Stimulated activated CD4-positive, alpha-beta T cell treated with anti-CD3 and anti-CD28 coated beads, Interleukin-12 subunit alpha, Interleukin-12 subunit beta, amount 100 ng/mL, for 4 hours (primary cell): ENCODE results near the gene PRDM15.
"Not testable (repeated sequence)": the region's sequence is repeated elsewhere in the genome, so short reads cannot be mapped to it uniquely, and the experiment has no call there.

Source experiments
- DNase-seq: peaks from one replicate; pipeline ENCODE4 v3.0.0-alpha.2; 2020

PRDM15 gene

DNA sequence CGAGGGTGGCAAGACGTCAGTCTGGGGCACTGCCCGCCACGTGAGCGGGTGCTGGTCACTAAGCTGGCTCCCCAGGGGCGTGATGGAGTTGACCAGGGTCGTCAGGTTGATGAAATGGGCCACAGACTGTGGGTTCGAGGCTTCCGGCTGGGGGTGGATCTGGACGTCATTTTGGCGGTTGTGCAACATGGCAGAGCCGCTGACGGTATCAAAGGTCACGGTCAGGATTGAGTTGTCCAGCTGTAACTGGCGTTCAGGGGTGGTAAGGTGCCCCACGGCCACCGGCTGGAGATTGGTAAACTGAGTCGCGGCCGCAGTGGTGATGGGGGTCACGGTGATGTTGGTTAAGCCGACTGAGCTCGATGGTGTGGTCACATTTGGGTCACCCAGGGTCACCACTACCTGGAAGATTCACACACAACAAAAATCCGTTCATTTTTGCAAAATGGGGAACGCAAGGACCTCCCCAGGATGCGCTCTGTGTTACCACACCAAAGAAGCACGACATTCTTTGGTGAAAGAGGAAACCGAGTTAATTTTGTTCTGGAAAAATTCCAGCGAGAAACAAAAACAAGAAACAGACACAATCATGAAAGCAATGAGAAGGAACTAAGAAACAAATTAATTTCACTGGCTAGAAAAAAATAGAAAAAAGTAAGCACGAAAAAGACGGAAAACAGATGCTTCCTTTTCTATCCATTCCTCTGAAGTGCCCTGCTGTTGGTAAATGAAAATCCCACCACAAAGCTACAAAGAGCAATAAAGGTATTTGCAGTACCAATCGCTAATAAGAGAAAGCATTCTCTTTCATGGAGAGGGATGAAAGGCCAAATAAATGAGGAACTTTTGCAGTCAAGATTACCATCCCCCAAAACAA, 77.6 kb downstream of the PRDM15 start:
- no peak for DNase-seq

DNA sequence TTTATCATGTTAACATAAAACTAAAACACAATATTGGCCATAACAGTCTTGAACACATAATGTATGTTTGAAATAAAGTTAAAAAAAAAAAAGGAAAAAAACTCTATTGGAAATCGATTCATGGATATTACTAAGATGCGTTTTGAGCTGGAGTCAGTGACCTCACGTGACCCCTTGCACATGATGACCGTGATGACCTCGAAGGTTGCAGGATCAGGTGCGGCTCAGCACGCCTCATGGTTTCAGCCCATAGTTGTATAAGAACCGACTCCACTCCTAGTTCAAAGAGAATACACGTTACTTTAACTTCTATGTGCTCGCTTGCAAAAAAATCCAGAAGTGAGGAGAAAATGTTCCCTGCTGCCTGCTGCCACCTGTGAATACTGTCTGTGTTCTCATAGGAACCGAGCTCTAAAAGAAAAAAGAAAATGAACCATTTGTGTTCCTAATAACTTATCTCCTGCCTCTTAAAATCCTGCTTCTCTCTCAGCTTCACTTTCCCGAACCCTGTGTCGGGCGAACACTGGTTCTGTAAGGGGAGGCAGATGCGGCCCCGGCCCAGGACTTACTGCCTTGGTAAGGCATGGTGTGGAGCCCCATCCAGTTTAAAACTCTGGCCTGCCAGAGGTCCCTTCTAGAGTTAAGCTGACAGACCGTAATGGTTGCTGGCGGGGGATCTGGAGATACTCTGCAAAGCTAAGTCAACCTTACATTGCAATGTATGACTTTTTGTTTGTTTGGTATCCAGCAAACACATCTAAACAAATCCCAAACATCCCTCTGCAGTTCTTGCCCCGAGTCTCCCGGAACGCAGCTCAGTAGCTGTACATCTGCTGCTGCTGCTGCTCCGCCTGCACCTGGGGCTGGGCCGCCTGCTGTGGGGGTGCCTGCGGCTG, 78.5 kb downstream of the PRDM15 start:
- DNase-seq: no peak

DNA sequence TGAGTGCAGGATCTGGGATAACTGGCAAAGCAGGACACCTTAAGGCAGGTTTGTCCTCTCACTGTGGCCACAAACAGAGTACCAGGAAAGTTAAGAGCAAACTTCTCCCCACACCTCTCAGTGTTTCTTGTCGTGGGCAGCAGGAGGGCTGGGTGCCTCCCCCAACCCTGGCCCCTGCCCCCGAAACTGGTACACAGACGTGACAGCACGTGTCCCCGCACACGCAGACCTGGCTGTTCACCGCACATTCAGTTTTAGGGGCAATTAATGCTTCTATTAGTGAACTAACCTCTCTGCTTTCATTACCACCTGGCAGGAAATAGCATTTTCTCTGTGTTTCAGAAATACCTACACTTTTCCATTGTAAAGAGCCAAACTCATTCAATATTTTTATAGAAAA, 79.4 kb downstream of the PRDM15 start:
- DNase-seq: no peak

- no peak for DNase-seq
Measured at GRCh38 chr21:41798326-41798725, 80.8 kb downstream of the PRDM15 start.

DNA sequence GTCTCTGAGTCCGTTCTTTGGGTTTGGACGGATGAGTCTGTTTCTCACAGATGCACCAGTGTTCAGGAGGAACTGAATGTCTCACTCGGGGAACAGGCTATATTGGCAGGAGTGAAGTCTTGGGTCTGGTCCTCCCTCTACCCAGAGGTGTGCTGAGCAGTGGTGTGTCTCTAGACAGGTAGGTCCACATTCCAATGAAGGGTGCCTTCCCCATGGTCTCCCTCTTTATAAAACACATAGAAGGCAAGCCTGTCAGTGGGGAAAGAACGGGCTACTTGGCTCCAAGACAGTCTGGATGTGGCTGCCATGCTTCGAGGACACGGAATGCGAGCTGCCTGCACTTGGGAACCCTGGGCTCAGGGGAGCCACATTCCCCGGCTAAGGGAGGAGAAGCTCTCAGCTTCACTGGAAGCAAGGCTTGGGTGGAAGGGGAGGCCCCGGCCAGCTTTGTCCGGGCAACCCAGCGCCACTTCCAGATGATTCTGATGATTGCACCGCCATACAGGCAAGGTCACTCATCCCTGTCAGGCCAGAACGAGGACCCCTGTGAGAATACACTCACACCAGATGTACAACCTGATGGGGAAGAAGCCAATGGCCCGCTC, 82.6 kb downstream of the PRDM15 start:
- no peak for DNase-seq

DNA sequence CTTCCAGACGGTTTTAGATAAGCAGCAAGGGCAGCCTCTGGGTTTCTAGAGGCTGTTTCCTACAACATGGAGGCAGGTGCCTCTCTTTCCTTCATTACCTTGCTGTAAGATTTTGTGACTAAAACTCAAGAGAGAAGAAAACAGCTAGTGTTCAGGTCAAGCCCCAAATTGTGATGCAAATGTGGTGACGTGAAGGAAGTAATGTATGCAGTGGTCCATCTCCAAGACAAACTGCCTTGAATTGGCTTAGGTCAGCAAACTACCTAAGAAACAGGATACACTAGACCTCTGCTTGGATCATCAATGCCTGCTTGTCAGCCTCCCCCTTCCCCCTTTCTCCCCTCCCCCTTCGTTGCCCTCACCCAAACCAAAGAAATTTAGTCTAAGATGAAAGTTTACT, 83.4 kb downstream of the PRDM15 start:
- no peak for DNase-seq

DNA sequence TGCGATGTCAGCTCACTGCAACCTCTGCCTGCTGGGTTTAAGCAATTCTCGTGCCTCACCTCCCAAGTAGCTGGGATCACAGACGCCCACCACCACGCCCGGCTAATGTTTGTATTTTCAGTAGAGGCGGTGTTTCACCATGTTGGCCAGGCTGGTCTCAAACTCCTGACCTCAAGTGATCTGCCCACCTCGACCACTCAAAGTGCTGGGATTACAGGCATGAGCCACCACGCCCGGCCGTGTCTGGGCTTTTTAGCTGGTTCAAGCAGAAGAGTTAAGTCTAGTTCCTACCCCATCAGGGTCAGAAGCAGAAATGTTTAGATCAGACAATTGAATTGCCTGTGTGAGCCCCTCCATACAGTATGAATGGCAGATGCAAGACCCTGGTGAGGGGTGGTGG, 84.5 kb downstream of the PRDM15 start:
- DNase-seq: no peak

DNA sequence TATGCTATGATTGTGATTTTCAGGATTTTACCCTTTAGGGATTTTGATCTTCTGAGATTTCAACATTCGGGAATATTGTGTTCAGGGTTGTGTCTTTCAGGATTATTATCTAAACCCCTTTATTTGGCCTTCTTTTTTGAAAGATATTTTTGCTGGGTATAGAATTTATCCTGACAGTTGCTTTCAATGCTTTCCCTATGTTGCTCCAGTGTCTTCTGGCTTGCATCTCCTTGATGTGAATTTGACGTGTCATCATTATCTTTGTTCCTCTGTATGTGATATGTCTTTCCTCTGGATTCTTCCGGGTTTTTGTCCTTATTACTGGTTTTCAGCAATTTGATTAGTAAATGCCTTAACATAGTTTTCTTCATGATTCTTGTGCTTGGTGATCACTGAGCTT, 86.4 kb downstream of the PRDM15 start:
- no peak for DNase-seq

DNA sequence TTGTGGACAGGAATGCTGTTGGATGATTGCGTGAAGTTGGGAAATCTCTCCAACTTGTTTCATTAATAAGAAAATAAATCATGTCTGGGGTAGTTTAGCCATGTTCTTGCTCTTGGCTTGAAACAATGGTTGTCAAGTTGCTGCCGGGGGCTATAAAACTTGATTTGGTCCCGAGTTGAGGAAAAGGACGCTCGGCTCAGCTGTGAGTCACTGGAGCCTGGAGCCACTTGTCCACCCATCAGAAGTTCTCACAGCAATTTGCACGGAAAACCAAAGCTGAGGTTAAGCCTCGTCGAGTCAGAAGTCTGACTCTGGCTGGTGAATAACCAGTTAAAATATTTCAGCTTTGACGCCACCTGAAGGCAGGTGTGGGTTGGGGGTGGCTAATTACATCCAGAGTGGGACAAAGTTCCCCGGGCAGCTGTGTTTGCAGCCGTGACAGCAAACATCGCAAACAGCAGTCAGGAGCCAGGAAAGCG, 92.6 kb downstream of the PRDM15 start:
- DNase-seq: no peak

DNA sequence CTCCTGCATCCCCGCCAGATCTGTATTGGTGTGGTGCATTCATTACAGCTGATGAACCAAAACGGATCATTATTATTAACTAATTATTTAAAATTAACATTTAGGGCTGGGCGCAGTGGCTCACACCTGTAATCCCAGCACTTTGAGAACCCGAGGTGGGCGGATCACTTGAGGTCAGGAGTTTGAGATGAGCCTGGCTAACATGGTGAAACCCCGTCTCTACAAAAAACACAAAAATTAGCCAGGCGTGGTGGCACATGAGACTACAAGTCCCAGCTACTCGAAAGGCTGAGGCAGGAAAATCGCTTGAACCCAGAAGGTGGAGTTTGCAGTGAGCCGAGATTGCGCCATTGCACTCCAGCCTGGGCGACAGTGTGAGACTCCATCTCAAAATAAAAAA, 93.9 kb downstream of the PRDM15 start:
- DNase-seq: not testable (repeated sequence)

DNA sequence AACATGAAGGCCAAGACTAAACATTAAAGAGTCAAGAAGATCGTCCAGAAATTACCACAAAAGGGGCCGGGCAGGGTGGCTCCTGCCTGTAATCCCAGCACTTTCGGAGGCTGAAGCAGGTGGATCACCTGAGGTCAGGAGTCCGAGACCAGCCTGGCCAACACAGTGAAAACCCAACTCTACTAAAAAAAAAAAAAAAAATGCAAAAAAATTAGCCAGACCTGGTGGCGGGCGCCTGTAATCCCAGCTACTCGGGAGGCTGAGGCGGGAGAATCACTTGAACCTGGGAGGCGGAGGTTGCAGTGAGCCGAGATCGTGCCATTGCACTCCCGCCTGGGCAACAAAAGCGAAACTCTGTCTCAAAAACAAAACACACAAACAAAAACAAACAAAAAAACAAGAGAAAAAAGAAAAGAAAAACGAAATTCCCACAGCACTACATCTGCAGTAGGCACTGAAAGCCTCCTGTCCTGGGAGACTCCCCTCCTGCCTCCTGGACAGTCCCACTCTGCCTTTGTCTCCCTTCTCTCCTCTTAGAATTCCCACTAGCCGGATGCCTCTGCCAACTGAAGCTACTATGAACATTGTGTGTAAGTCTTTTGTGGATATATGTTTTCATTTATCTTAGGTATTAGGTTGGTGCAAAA, 94.6 kb downstream of the PRDM15 start:
- DNase-seq: no peak

DNA sequence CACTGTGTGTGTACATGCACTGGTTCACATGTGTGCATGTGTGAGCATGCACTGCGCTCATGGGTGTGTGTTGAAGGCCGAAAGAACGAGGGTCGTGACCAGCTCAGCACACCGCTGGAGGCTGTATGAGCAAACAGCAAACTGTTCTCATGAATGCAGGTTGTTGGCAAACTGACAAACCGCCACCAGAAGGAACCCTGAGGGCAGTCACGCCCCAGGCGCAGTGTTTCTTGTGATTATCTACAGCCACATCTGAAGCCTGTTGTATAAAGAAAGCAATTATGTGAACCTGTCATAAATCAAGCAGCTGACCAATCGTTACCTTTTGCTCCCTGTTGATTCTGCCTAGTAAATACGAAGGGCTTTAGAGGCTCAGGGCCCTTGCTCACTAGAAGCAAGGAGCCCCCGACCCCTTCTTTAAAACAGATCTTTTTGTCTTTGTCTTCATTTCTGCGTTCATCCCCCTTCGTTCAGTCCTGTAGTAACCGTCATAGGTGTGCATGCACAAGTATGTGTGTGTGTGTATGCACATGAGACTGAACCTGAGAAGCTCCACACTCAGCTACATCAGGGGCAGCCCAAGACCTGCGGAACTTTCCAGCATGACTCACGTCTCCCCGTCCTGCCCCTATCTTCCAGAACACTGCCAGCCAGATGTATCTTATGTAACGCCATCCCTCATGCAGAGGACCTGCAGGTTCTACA, 95.5 kb downstream of the PRDM15 start:
- DNase-seq: no peak

DNA sequence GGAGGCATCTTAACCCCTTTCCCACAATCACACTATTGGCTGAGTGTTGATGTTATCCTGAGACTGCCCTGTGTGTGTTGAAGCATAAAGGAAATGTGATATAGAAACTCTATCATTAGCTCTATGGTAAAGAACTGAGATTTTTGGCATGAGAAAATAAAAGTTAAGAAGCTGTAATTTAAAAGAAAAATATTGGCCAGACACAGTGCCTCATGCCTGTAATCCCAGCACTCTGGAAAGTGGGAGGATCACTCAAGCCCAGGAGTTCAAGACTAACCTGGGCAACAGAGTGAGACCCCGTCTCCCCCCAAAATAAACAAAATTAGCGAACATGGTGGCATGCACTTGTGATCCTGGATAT, 98.1 kb downstream of the PRDM15 start:
- DNase-seq: no peak

DNA sequence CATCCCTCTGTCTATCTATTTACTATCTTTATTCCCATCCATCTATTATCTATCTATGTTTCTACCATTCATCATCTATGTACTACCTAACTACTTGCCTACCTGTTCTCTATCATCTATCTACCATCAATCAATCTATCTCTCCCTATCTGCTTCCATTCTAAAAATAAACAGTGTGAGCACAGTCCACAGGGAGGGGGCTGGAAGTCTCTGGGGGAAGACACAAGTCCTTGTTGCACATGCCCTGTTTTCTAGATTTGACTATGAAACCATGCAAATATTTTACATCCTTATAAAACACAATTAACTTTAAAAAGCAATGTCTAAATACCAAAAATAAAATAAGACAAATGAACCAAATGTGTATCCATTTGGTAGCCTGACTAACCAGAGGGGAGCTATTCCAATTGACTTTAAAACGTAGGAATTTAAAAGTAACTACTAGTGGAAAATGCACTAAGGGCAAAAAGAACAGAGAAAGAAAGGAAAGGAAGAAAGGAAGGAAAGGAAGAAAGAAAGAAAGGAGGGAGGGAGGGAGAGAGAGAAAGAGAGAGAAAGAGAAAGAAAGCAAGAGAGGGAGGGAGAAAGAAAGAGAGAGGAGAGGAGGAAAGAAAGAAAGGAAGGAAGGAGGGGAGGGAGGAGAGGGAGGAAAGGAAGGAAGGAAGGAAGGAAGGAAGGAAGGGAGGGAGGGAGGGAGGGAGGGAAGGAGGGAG, 98.7 kb downstream of the PRDM15 start:
- DNase-seq: no peak

DNA sequence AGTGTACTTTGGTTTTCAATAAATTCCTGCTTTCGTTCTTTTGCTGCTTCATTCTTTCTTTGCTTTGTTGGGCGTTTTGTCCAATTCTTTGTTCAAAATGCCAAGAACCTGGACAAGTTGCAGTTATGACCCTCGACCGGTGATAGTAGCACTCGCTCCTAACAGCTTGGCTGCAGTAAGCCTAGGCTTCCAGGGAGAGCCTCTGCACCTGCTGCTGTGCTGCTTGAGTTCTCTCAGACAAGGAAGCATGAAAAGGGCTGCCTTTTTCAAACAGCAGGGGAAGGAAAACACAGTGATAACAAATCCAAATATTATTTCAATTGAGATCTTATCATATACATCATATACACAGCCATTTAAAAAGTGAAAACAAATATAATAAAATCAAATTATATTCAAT, 99.5 kb downstream of the PRDM15 start:
- no peak for DNase-seq

DNA sequence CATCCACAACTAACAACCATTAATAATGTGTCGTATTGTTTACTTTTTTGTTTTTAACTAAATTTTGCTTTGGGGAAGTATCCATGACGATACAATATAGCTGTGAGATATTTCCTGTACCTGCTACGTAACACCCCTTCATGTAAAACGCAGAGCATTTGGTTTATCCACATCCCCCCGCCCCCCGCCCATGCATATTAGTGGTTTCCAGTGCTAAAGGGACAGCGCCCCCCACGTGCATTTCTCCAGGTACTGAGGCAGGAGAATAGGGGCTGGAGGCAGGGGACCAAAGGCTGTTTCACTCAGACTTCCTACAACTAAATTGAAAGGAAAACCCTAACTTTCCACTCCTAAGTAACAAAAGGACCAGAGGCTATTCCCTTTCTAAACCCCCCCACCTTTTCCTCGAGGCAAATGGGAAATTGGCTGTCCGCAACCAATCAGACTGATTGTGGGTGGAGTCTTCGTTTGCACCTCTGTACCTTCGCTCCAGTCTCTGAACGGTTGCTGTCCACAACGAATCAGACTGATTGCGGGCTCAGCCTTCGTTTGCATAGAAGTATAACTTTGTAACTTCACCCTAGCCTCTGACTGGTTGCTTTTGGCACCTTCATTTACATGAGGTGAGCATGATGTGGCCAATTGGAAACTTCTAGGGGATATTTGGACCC, 100.1 kb downstream of the PRDM15 start:
- no peak for DNase-seq

DNA sequence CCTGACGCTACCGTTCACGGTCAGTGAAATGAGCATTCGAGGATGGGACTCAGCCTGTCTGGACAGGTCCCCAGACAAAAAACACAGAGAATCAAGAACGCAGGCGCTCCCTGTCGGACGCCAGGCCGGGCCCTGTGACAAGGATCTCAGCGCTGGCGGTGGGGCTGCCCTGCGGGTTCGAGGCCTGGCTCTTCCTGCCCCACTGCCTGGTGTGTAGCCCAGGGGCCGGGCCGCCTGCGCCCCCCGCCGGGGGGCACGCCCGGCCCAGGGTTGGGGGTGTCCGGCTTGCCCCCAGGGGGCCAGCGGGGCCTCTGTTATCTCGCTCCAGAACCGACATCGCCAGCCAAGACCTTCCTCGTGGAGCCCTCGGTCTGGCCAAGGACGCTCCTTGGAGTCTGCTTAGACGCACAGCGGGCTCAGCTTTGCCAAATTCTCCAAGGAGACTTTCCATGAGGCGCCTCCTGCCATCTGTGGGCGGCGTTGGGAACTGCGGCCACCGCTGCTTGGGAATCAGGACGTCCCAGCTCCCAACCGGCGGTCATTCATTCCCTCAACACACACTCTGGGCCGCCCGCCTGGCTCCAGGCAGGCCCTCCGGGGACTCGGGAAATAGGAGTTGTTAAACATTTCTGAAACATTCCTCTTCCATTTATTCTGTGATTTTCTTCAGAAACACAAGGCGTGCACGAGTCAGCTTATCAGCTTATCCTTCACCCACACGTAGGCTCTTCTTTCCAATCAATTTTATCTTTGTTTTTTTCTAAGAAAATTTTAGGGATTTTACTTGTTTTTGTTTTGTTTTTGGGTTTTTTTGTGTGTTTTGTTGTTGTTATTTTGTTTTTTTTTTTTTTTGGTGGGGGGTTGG, 101.0 kb downstream of the PRDM15 start:
- DNase-seq: no peak

DNA sequence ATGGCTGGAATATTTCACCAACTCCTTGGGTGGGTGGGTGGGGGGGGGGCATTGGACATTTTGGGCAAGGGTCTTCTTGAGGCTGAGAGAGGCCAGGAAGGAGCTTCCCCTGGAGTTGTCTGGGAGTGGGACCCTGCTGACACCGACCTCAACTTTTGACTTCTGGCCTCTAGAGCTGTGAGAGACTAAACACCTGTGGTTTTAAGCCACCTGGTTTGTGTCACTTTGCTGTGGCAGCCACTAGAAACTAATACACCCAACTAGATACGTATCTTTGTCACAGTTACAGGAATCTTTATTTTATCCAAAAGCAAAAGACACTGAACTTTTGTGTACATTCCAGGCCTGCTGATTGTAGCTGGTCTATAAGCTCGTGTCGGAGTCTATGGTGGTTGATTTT, 102.4 kb downstream of the PRDM15 start:
- no peak for DNase-seq

DNA sequence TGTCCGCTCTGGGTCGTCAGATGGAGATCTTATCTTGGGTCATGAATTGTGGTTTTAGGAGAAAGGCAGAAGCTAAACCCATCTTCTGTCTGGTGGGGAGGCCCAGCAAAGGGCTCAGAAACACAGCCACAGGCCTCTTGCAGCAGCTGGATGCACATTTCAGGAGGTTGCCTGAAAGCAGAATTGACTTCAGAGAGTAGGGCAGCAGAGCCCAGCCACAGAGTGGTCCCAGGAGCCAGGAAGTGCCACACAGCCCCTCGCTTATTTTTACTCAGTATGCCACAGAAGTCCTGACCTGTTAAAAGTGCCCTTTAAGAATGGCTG, 104.0 kb downstream of the PRDM15 start:
- no peak for DNase-seq

GRCh38 chr21:41774467-41775148, 104.5 kb downstream of the PRDM15 start:
- no peak for DNase-seq
